GM23338 (cell line): ENCODE measurements around the gene STPG1. TPM values are rescaled to one million over a fixed set of nuclear protein-coding genes. Genes with fewer than 3 reads are reported as not detected.

Experiments
- ATAC-seq: fragments of 200-7000 bp; cut with Tn5 transposase; 3 replicates; pipeline ENCODE4 v1.9.1; 2020
- DNase-seq: peaks from one replicate; pipeline ENCODE4 v3.0.0-alpha.2; 2015; ENCODE audit warnings: low spot score
- H2AFZ ChIP-seq: fragments of 200-600 bp; sonication (generic); 2 replicates; pipeline ENCODE4 v1.8.0; 2016; ENCODE audit warnings: antibody characterized with exemption, mild to moderate bottlenecking, moderate library complexity
- H3F3A ChIP-seq: fragments of 200-600 bp; sonication (generic); replicated peaks from 2 replicates; pipeline ENCODE4 v1.8.0; 2017; ENCODE audit warnings: antibody characterized with exemption, mixed run types, low read depth
- H3K27ac ChIP-seq: fragments of 200-600 bp; sonication (generic); 2 replicates; pipeline ENCODE4 v1.6.1; 2016; ENCODE audit warnings: low read depth
- H3K27me3 ChIP-seq: fragments of 200-600 bp; sonication (generic); 2 replicates; pipeline ENCODE4 v1.8.0; 2016; ENCODE audit warnings: mild to moderate bottlenecking, mixed run types, moderate library complexity; ENCODE audit not compliant: insufficient read depth
- H3K36me3 ChIP-seq: fragments of 200-600 bp; sonication (generic); 2 replicates; pipeline ENCODE4 v1.8.0; 2016; ENCODE audit warnings: mild to moderate bottlenecking; ENCODE audit not compliant: insufficient read depth
- H3K4me1 ChIP-seq: fragments of 200-600 bp; sonication (generic); 2 replicates; pipeline ENCODE4 v1.8.0; 2016; ENCODE audit warnings: mild to moderate bottlenecking, moderate library complexity; ENCODE audit not compliant: insufficient read depth
- H3K4me2 ChIP-seq: fragments of 200-600 bp; sonication (generic); 2 replicates; pipeline ENCODE4 v1.7.1; 2017; ENCODE audit warnings: mixed run types
- H3K4me3 ChIP-seq: fragments of 200-600 bp; sonication (generic); 2 replicates; pipeline ENCODE4 v1.6.1; 2016; ENCODE audit warnings: mixed run types
- H3K79me2 ChIP-seq: fragments of 200-600 bp; sonication (generic); replicated peaks from 2 replicates; pipeline ENCODE4 v1.8.0; 2017; ENCODE audit warnings: mild to moderate bottlenecking; ENCODE audit not compliant: insufficient read depth
- H3K9me2 ChIP-seq: fragments of 200-600 bp; sonication (generic); 2 replicates; pipeline ENCODE4 v1.8.0; 2017; ENCODE audit not compliant: insufficient read depth
- H4K20me1 ChIP-seq: fragments of 200-600 bp; sonication (generic); replicated peaks from 2 replicates; pipeline ENCODE4 v1.8.0; 2017; ENCODE audit warnings: mild to moderate bottlenecking; ENCODE audit not compliant: insufficient read depth
- H3K27ac Mint-ChIP-seq: 2 replicates; pipeline ENCODE4 v1.8.0; 2020; ENCODE audit warnings: inconsistent platforms, mild to moderate bottlenecking, moderate library complexity, mixed read lengths
- H3K27me3 Mint-ChIP-seq: 3 replicates; pipeline ENCODE4 v1.8.0; 2022; ENCODE audit warnings: low read depth, mild to moderate bottlenecking, moderate library complexity, mixed read lengths, inconsistent platforms; ENCODE audit not compliant: insufficient read depth, poor library complexity
- H3K36me3 Mint-ChIP-seq: 3 replicates; pipeline ENCODE4 v1.8.0; 2021; ENCODE audit warnings: low read depth, mild to moderate bottlenecking, inconsistent platforms, moderate library complexity, mixed read lengths
- H3K4me1 Mint-ChIP-seq: 3 replicates; pipeline ENCODE4 v1.8.0; 2020; ENCODE audit warnings: mild to moderate bottlenecking, inconsistent platforms, mixed read lengths
- H3K4me3 Mint-ChIP-seq: 3 replicates; pipeline ENCODE4 v1.8.0; 2021; ENCODE audit warnings: moderate library complexity, mild to moderate bottlenecking, inconsistent platforms, mixed read lengths
- H3K9me3 Mint-ChIP-seq: 3 replicates; pipeline ENCODE4 v1.8.0; 2020; ENCODE audit warnings: moderate library complexity, mild to moderate bottlenecking, inconsistent platforms, mixed read lengths
- CTCF ChIP-seq, 2 experiments: fragments of 200-600 bp in 1 of 2; sonication (generic) in 1 of 2; conservative IDR thresholded peaks; 2 replicates each; pipeline versions ENCODE4 v1.5.1 to v1.6.1; 2016 to 2017; ENCODE audit warnings: antibody characterized with exemption in 2 of 2, low read depth in 2 of 2, mild to moderate bottlenecking in 2 of 2, moderate library complexity in 1 of 2
- EZH2 ChIP-seq: fragments of 200-600 bp; sonication (generic); IDR thresholded peaks from one replicate; pipeline ENCODE4 v1.8.0; 2017; ENCODE audit warnings: antibody characterized with exemption, mild to moderate bottlenecking, low read depth; ENCODE audit not compliant: unreplicated experiment
- EZH2phosphoT487 ChIP-seq: fragments of 200-600 bp; sonication (generic); IDR thresholded peaks from one replicate; pipeline ENCODE4 v1.8.1; 2018; ENCODE audit warnings: antibody characterized with exemption; ENCODE audit not compliant: unreplicated experiment
- JUNB ChIP-seq: IDR thresholded peaks from one replicate; pipeline ENCODE4 v1.6.1; 2016; ENCODE audit warnings: antibody characterized with exemption; ENCODE audit not compliant: unreplicated experiment
- NANOG ChIP-seq: IDR thresholded peaks from 2 replicates; pipeline ENCODE4 v1.6.1; 2016; ENCODE audit warnings: antibody characterized with exemption, borderline replicate concordance
- POLR2AphosphoS5 ChIP-seq: IDR thresholded peaks from 2 replicates; pipeline ENCODE4 v1.6.1; 2016; ENCODE audit warnings: antibody characterized with exemption, low read depth
- STAT1 ChIP-seq: IDR thresholded peaks from one replicate; pipeline ENCODE4 v1.6.1; 2016; ENCODE audit warnings: antibody characterized with exemption; ENCODE audit not compliant: unreplicated experiment
- ZNF114 ChIP-seq: fragments of 250-450 bp; sonication (Bioruptor Pico); IDR thresholded peaks from 2 replicates; pipeline ENCODE4 v1.5.0; 2020; ENCODE audit warnings: mild to moderate bottlenecking, moderate library complexity
- ZNF331 ChIP-seq: fragments of 250-450 bp; sonication (Bioruptor Pico); IDR thresholded peaks from 2 replicates; pipeline ENCODE4 v1.5.0; 2020; ENCODE audit warnings: low read depth, mild to moderate bottlenecking, moderate library complexity
- ZNF462 ChIP-seq: fragments of 250-450 bp; sonication (Bioruptor Pico); IDR thresholded peaks from 2 replicates; pipeline ENCODE4 v1.5.0; 2020; ENCODE audit warnings: mild to moderate bottlenecking, moderate library complexity
- polyA plus RNA-seq: library from polyadenylated mRNA; unstranded; fragments of >200 nt; fragmentation: Nextera tagmentation; extraction: Ambion mirVana; gene quantifications from 2 replicates; pipeline ENCODE4 v1.2.1, GENCODE V29; 2016
- total RNA-seq: library from RNA; depleted of rRNA; stranded (reverse); fragments of >200 nt; shearing (Covaris generic); gene quantifications from 2 replicates; pipeline ENCODE4 v1.2.3, GENCODE V29; 2014
- TF ChIP-seq, protein P1 (sequence below): IDR thresholded peaks from one replicate; pipeline ENCODE4 v1.6.1; 2018; ENCODE audit warnings: antibody characterized with exemption; ENCODE audit not compliant: unreplicated experiment

The STPG1 gene
- total and polyA plus RNA-seq, 2 experiments from 2014 or later = 8.2 to 11.4 TPM

DNA sequence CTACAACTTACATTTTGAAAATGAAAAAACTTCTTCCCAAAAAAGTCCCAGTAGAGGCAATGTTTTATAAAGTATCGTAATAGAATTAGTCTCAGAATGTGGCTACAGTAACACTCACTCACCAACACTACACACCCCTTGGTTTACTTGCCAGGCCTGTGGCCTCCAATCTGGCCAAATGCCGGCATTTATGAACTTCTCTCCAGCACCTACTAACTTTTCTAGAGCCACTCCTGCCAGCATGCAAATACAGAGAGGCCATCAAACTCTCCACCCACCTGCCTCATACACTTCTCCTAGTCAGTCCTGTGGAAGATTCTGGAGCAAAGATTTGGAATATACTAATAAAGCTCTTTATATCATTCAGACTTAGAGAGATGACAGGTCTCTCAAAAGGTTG is 32.3 kb downstream of the STPG1 start (continued):
- TF ChIP-seq CTCF (conservative IDR thresholded peaks at IDR 0.05; ENCODE audit: low read depth in 2 of 2) (no peak), NANOG (no peak), EZH2 (no peak)

- no peak for DNase-seq
- TF ChIP-seq, protein P1, sequence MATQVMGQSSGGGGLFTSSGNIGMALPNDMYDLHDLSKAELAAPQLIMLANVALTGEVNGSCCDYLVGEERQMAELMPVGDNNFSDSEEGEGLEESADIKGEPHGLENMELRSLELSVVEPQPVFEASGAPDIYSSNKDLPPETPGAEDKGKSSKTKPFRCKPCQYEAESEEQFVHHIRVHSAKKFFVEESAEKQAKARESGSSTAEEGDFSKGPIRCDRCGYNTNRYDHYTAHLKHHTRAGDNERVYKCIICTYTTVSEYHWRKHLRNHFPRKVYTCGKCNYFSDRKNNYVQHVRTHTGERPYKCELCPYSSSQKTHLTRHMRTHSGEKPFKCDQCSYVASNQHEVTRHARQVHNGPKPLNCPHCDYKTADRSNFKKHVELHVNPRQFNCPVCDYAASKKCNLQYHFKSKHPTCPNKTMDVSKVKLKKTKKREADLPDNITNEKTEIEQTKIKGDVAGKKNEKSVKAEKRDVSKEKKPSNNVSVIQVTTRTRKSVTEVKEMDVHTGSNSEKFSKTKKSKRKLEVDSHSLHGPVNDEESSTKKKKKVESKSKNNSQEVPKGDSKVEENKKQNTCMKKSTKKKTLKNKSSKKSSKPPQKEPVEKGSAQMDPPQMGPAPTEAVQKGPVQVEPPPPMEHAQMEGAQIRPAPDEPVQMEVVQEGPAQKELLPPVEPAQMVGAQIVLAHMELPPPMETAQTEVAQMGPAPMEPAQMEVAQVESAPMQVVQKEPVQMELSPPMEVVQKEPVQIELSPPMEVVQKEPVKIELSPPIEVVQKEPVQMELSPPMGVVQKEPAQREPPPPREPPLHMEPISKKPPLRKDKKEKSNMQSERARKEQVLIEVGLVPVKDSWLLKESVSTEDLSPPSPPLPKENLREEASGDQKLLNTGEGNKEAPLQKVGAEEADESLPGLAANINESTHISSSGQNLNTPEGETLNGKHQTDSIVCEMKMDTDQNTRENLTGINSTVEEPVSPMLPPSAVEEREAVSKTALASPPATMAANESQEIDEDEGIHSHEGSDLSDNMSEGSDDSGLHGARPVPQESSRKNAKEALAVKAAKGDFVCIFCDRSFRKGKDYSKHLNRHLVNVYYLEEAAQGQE = no peak
- TF ChIP-seq ZNF114 (CRISPR knock-in tag) = no peak
- no peak for TF ChIP-seq POLR2AphosphoS5
- no peak for TF ChIP-seq ZNF462 (CRISPR knock-in tag)
- TF ChIP-seq JUNB = no peak
- no peak for TF ChIP-seq NANOG
- no peak for TF ChIP-seq STAT1
- no peak for TF ChIP-seq ZNF331 (CRISPR knock-in tag)
- TF ChIP-seq EZH2 = no peak
- TF ChIP-seq EZH2phosphoT487 = no peak
- TF ChIP-seq CTCF (conservative IDR thresholded peaks at IDR 0.05; ENCODE audit: low read depth in 2 of 2) = no peak
Measured at GRCh38 chr1:24380508-24380907, 33.1 kb downstream of the STPG1 start.

More at GRCh38 chr1:24380508-24380907, 33.1 kb downstream of the STPG1 start:
- H3K4me2 ChIP-seq = no peak overlapping the region
- H3K4me3 ChIP-seq = no peak overlapping the region
- no peaks in the 10 kb centered on the region for H3K9me2 ChIP-seq
- H3K79me2 ChIP-seq = no peaks in the 10 kb centered on the region
- no peaks in the 10 kb centered on the region for H3K27me3 Mint-ChIP-seq
- H3F3A ChIP-seq = no peaks in the 10 kb centered on the region
- peaks cover 9% of the 10 kb centered on the region for H3K4me1 Mint-ChIP-seq
- H4K20me1 ChIP-seq = no peaks in the 10 kb centered on the region
- no peak overlapping the region for H2AFZ ChIP-seq
- no peak overlapping the region for H3K27ac Mint-ChIP-seq
- no peaks in the 10 kb centered on the region for H3K27me3 ChIP-seq
- no peak for ATAC-seq
- no peaks in the 10 kb centered on the region; the same call in 2 of the 3 replicates for H3K36me3 Mint-ChIP-seq
- H3K4me1 ChIP-seq = no peaks in the 10 kb centered on the region
- H3K27ac ChIP-seq = no peak overlapping the region
- H3K36me3 ChIP-seq = no peaks in the 10 kb centered on the region
- no peaks in the 10 kb centered on the region for H3K9me3 Mint-ChIP-seq
- no peak overlapping the region for H3K4me3 Mint-ChIP-seq
